ENCODE measurements around the gene RNGTT. TPM values are rescaled to one million over a fixed set of nuclear protein-coding genes. Genes with fewer than 3 reads are reported as not detected.

Gene RNGTT
- total and polyA plus RNA-seq, 10 of the 15 experiments (the other 5 are each of a cell fraction or from before 2014, with no cell fraction given) = 7.7 to 30.4 (median 22.2) TPM

GRCh38 chr6:88764081-88764480 lies 199.3 kb downstream of the RNGTT start:
- H3K79me2 ChIP-seq (ENCODE audit: control insufficient read depth, insufficient read depth, low read length) = no peaks in the 10 kb centered on the region; the same call in 1 of the 2 replicates
- TF ChIP-seq, protein P1, sequence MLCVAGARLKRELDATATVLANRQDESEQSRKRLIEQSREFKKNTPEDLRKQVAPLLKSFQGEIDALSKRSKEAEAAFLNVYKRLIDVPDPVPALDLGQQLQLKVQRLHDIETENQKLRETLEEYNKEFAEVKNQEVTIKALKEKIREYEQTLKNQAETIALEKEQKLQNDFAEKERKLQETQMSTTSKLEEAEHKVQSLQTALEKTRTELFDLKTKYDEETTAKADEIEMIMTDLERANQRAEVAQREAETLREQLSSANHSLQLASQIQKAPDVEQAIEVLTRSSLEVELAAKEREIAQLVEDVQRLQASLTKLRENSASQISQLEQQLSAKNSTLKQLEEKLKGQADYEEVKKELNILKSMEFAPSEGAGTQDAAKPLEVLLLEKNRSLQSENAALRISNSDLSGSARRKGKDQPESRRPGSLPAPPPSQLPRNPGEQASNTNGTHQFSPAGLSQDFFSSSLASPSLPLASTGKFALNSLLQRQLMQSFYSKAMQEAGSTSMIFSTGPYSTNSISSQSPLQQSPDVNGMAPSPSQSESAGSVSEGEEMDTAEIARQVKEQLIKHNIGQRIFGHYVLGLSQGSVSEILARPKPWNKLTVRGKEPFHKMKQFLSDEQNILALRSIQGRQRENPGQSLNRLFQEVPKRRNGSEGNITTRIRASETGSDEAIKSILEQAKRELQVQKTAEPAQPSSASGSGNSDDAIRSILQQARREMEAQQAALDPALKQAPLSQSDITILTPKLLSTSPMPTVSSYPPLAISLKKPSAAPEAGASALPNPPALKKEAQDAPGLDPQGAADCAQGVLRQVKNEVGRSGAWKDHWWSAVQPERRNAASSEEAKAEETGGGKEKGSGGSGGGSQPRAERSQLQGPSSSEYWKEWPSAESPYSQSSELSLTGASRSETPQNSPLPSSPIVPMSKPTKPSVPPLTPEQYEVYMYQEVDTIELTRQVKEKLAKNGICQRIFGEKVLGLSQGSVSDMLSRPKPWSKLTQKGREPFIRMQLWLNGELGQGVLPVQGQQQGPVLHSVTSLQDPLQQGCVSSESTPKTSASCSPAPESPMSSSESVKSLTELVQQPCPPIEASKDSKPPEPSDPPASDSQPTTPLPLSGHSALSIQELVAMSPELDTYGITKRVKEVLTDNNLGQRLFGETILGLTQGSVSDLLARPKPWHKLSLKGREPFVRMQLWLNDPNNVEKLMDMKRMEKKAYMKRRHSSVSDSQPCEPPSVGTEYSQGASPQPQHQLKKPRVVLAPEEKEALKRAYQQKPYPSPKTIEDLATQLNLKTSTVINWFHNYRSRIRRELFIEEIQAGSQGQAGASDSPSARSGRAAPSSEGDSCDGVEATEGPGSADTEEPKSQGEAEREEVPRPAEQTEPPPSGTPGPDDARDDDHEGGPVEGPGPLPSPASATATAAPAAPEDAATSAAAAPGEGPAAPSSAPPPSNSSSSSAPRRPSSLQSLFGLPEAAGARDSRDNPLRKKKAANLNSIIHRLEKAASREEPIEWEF (IDR thresholded peaks at IDR 0.05; ENCODE audit: insufficient replicate concordance, low read depth, low read length) = no peak
- TF ChIP-seq YY1 (IDR thresholded peaks at IDR 0.05; ENCODE audit: low read depth, low read length) = no peak
- TF ChIP-seq WRNIP1 (IDR thresholded peaks at IDR 0.05; ENCODE audit: borderline replicate concordance, low read depth, low read length) = no peak
- TF ChIP-seq GABPA (IDR thresholded peaks at IDR 0.05; ENCODE audit: low read depth) = no peak
- TF ChIP-seq YBX1 (IDR thresholded peaks at IDR 0.05) = no peak
- no peak for TF ChIP-seq MYB (IDR thresholded peaks at IDR 0.05; ENCODE audit: borderline replicate concordance, low read depth, low read length)
- H2AFZ ChIP-seq (ENCODE audit: control insufficient read depth, low read depth, low read length) = no peak overlapping the region
- ATAC-seq (no peak), DNase-seq (ENCODE audit: low read depth, low spot score) (no peak), FAIRE-seq (no peak)
- no peak overlapping the region for H3K27ac ChIP-seq (ENCODE audit: control insufficient read depth, insufficient read depth)
- no TSS peak for BruUV-seq (replicated peaks)
- H3K36me3 ChIP-seq (ENCODE audit: control insufficient read depth in 2 of 2, insufficient read depth in 2 of 2, low read length in 1 of 2) = no peaks in the 10 kb centered on the region; a peak in 2 of 4 replicates
- H4K20me1 ChIP-seq (ENCODE audit: control insufficient read depth, insufficient read depth) = no peaks in the 10 kb centered on the region
- WGBS (ENCODE audit: insufficient coverage, insufficient replicate concordance, low lambda C conversion rate, missing lambda C conversion rate) = 99% methylated on average over 3 of the region's 3 CpGs
- H3K4me1 ChIP-seq (ENCODE audit: control insufficient read depth, insufficient read depth, low read length) = peaks cover 13% of the 10 kb centered on the region
- intact Hi-C loops (cut with micrococcal nuclease; ENCODE audit: unreplicated experiment) (loop anchor here (5.0 kb wide), 2 partner anchors 272 to 837 kb away; no protein-coding TSS in a partner anchor), in situ Hi-C loops (cut with MboI) (no loop called here)
- ChIA-PET RAD21 (ENCODE audit: unreplicated experiment) (no interaction called here), POLR2A (no interaction called here), SMC1A (ENCODE audit: uncharacterized antibody, unreplicated experiment) (interaction anchor here (1.5 kb wide), 2 partner anchors 175 to 268 kb away, joined by 3 to 6 read pairs; no protein-coding TSS in a partner anchor), CTCF (interaction anchor here (1.4 kb wide), 1 partner anchor 129 kb away, joined by 3 read pairs; no protein-coding TSS in a partner anchor)
- H3K9me3 ChIP-seq (replicated peaks; ENCODE audit: control insufficient read depth, insufficient read depth, low read length) = peaks cover 15% of the 10 kb centered on the region
- H3K4me2 ChIP-seq (ENCODE audit: control insufficient read depth, insufficient read depth) = no peak overlapping the region
- no peaks in the 10 kb centered on the region for H3K27me3 ChIP-seq (replicated peaks in 1 of 2; ENCODE audit: control insufficient read depth in 2 of 2, insufficient read depth in 2 of 2, low read length in 1 of 2)
- H3K4me3 ChIP-seq = no peak overlapping the region
- H3K9ac ChIP-seq (ENCODE audit: control insufficient read depth, insufficient read depth, low read length) = no peak overlapping the region
